GM18526 (cell line): ENCODE measurements around the gene RCAN2.

Experiments
- POLR2A ChIP-seq: IDR thresholded peaks from 3 replicates; pipeline ENCODE4 v1.6.1; 2011; ENCODE audit not compliant: insufficient read length; ENCODE audit errors: extremely low read depth

Gene RCAN2

GRCh38 chr6:46468403-46469010, 22.7 kb downstream of the RCAN2 start:
- TF ChIP-seq POLR2A: no peak

GRCh38 chr6:46466570-46466969, 24.7 kb downstream of the RCAN2 start:
- no peak for TF ChIP-seq POLR2A

GRCh38 chr6:46465294-46466165, 25.7 kb downstream of the RCAN2 start:
- TF ChIP-seq POLR2A: no peak

- TF ChIP-seq POLR2A: no peak
These were observed 35.0 kb downstream of the RCAN2 start for GRCh38 chr6:46456297-46456696.

GRCh38 chr6:46454691-46455090, 36.6 kb downstream of the RCAN2 start:
- no peak for TF ChIP-seq POLR2A

GRCh38 chr6:46453741-46454316, 37.4 kb downstream of the RCAN2 start:
- TF ChIP-seq POLR2A: no peak

GRCh38 chr6:46453216-46453615, 38.0 kb downstream of the RCAN2 start:
- TF ChIP-seq POLR2A: no peak

- no peak for TF ChIP-seq POLR2A
These were observed 38.8 kb downstream of the RCAN2 start for GRCh38 chr6:46452312-46452917.

GRCh38 chr6:46451343-46451742, 39.9 kb downstream of the RCAN2 start:
- TF ChIP-seq POLR2A: no peak

GRCh38 chr6:46444772-46445454, 46.3 kb downstream of the RCAN2 start:
- TF ChIP-seq POLR2A: no peak

- no peak for TF ChIP-seq POLR2A
These were observed 47.6 kb downstream of the RCAN2 start for GRCh38 chr6:46443623-46444022.

GRCh38 chr6:46440641-46441040, 50.6 kb downstream of the RCAN2 start:
- TF ChIP-seq POLR2A: no peak

- TF ChIP-seq POLR2A: no peak
These were observed 51.1 kb downstream of the RCAN2 start for GRCh38 chr6:46440141-46440540.

GRCh38 chr6:46438245-46438644, 53.0 kb downstream of the RCAN2 start:
- TF ChIP-seq POLR2A: no peak

- no peak for TF ChIP-seq POLR2A
These were observed 53.5 kb downstream of the RCAN2 start for GRCh38 chr6:46437671-46438221.
